ENCODE measurements around the gene AP4M1. TPM values are rescaled to one million over a fixed set of nuclear protein-coding genes. Genes with fewer than 3 reads are reported as not detected.

AP4M1 gene
- polyA plus RNA-seq, 1 donor from 2014 or later = 100 TPM

- Histone ChIP-seq H2AFZ (ENCODE audit: low read depth, low read length) (no peak overlapping the region), H3K79me2 (replicated peaks; ENCODE audit: insufficient read depth, low read length) (peaks cover 4% of the 10 kb centered on the region)
Observed at GRCh38 chr7:100087055-100087750, 14.2 kb upstream of the AP4M1 start.

More at GRCh38 chr7:100087055-100087750, 14.2 kb upstream of the AP4M1 start:
- H3F3A ChIP-seq (ENCODE audit: insufficient read depth, low read length, poor library complexity, severe bottlenecking) = no peaks in the 10 kb centered on the region
- no peaks in the 10 kb centered on the region for H3K9me3 ChIP-seq (ENCODE audit: low read length)
- no peak overlapping the region for H3K27ac ChIP-seq (ENCODE audit: low read length)
- no peak overlapping the region for H3K9ac ChIP-seq (ENCODE audit: low read length)
- H4K20me1 ChIP-seq (ENCODE audit: insufficient read depth) = no peaks in the 10 kb centered on the region
- no peak overlapping the region for H3K4me3 ChIP-seq (ENCODE audit: low read length)
- H3K4me2 ChIP-seq (ENCODE audit: low read length) = no peak overlapping the region
- no peaks in the 10 kb centered on the region for H3K27me3 ChIP-seq (ENCODE audit: insufficient read depth, low read depth, low read length)
- TF ChIP-seq RAD21 (conservative IDR thresholded peaks at IDR 0.05) = no peak
- no peak for TF ChIP-seq TAF1 (IDR thresholded peaks at IDR 0.05; ENCODE audit: low read depth)
- no peak for TF ChIP-seq POLR2AphosphoS5 (IDR thresholded peaks at IDR 0.05)
- no peak for TF ChIP-seq SMC3 (conservative IDR thresholded peaks at IDR 0.05; ENCODE audit: poor library complexity)
- no peak for TF ChIP-seq MXI1 (conservative IDR thresholded peaks at IDR 0.05; ENCODE audit: poor library complexity, severe bottlenecking)
- TF ChIP-seq REST (IDR thresholded peaks at IDR 0.05; ENCODE audit: borderline replicate concordance) = no peak
- no peak for TF ChIP-seq EZH2 (IDR thresholded peaks at IDR 0.05; ENCODE audit: borderline replicate concordance, insufficient read depth, low read length, poor library complexity, severe bottlenecking)
- no peak for TF ChIP-seq EP300 (conservative IDR thresholded peaks at IDR 0.05; ENCODE audit: poor library complexity, severe bottlenecking)
- TF ChIP-seq CTCF (IDR thresholded peaks at IDR 0.05; ENCODE audit: poor library complexity, severe bottlenecking) = no peak
- H3K36me3 ChIP-seq (ENCODE audit: insufficient read depth, low read length) = no peaks in the 10 kb centered on the region
- no peaks in the 10 kb centered on the region for H3K9me2 ChIP-seq (ENCODE audit: insufficient read depth, low read length)
